ENCODE results near the gene PTBP3.

The PTBP3 gene

DNA sequence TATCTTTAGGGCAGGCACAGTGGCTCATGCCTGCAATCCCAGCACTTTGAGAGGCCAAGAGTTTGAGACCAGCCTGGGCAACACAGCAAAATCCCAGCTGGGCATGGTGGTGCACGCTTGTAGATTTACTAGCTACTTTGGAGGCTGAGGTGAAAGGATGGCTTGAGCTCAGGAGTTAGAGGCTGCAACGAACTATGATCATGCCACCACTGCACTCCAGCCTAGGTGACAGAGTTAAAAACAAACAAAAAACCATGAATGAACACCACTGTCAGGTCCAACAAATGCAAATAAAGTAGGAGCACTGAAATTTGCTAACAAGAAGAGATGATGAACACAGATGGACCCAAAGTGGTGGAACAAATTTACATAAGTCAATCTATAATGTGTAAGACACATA is 4.9 kb downstream of the PTBP3 start:
- no peak overlapping the region for H2AFZ ChIP-seq (ENCODE audit: low read length)
- H3K79me2 ChIP-seq (ENCODE audit: insufficient read depth, low read length): peaks cover 91% of the 10 kb centered on the region
- H3K9ac ChIP-seq (ENCODE audit: low read length): no peak overlapping the region
- H3K9me2 ChIP-seq (ENCODE audit: low read depth, low read length): no peaks in the 10 kb centered on the region
- H3F3A ChIP-seq (ENCODE audit: insufficient read depth, low read length): no peaks in the 10 kb centered on the region
- TF ChIP-seq EZH2 (IDR thresholded peaks at IDR 0.05; ENCODE audit: borderline replicate concordance, low read length): no peak
- TF ChIP-seq, protein P1, sequence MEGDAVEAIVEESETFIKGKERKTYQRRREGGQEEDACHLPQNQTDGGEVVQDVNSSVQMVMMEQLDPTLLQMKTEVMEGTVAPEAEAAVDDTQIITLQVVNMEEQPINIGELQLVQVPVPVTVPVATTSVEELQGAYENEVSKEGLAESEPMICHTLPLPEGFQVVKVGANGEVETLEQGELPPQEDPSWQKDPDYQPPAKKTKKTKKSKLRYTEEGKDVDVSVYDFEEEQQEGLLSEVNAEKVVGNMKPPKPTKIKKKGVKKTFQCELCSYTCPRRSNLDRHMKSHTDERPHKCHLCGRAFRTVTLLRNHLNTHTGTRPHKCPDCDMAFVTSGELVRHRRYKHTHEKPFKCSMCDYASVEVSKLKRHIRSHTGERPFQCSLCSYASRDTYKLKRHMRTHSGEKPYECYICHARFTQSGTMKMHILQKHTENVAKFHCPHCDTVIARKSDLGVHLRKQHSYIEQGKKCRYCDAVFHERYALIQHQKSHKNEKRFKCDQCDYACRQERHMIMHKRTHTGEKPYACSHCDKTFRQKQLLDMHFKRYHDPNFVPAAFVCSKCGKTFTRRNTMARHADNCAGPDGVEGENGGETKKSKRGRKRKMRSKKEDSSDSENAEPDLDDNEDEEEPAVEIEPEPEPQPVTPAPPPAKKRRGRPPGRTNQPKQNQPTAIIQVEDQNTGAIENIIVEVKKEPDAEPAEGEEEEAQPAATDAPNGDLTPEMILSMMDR (IDR thresholded peaks at IDR 0.05; ENCODE audit: low read length): no peak
- H3K4me3 ChIP-seq (ENCODE audit: low read depth, low read length, poor library complexity, severe bottlenecking): no peak overlapping the region
- H3K4me1 ChIP-seq (ENCODE audit: insufficient read depth, low read length, severe bottlenecking): peaks cover 69% of the 10 kb centered on the region
- peak overlapping the region; percentile 8 for H3K27ac ChIP-seq (ENCODE audit: low read depth, low read length, poor library complexity, severe bottlenecking)
- no peaks in the 10 kb centered on the region for H3K9me3 ChIP-seq (ENCODE audit: low read length)
- H4K20me1 ChIP-seq (ENCODE audit: insufficient read depth, low read length): no peaks in the 10 kb centered on the region
- H3K27me3 ChIP-seq (ENCODE audit: insufficient read depth, low read length): no peaks in the 10 kb centered on the region
- H3K4me2 ChIP-seq (ENCODE audit: low read length): no peak overlapping the region; the same call in 1 of the 2 replicates
- peaks cover 12% of the 10 kb centered on the region for H3K36me3 ChIP-seq (ENCODE audit: insufficient read depth, low read length)

DNA sequence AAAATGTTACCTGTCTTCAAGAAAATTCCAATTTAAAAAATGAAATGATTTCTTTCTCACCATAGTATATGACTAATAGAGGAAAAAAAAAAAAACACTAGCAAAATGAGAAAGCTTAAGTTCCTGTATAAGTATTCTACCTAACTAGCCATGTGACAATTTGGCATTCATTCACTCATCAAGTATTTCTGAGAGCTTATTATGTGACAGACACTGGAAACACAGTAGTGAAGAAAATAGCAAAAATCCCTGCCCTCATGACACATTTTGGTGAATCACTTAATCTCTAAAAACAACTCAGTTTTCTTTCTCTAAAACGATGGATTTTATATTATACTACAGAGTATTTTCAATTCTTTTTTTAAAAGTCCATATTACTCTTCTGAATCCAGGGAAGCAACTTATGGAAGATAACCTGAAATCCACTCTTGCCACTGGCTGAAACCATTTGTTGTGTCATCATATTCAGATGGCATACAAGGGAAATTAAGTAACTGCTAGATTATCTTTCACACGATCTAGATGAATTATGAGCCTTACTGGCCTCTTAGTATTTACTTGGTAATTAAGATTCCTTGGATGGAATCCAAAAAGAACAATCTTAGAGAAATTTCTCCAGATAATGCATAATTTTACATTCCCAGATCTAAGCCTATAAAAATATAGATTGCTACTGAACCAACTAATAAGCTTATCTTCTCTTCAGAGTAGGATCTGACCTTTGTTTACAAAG is 5.5 kb downstream of the PTBP3 start:
- Histone ChIP-seq H3K4me2 (ENCODE audit: low read length) (no peak overlapping the region; the same call in 1 of the 2 replicates), H3K4me1 (ENCODE audit: insufficient read depth, low read length, severe bottlenecking) (peaks cover 70% of the 10 kb centered on the region), H4K20me1 (ENCODE audit: insufficient read depth, low read length) (no peaks in the 10 kb centered on the region), H3K9me2 (ENCODE audit: low read depth, low read length) (no peaks in the 10 kb centered on the region), H3K79me2 (ENCODE audit: insufficient read depth, low read length) (peaks cover 98% of the 10 kb centered on the region), H2AFZ (ENCODE audit: low read length) (no peak overlapping the region), H3K27ac (ENCODE audit: low read depth, low read length, poor library complexity, severe bottlenecking) (peak overlapping the region; percentile 8), H3K4me3 (ENCODE audit: low read depth, low read length, poor library complexity, severe bottlenecking) (no peak overlapping the region), H3K36me3 (ENCODE audit: insufficient read depth, low read length) (peaks cover 19% of the 10 kb centered on the region), H3K9ac (ENCODE audit: low read length) (no peak overlapping the region), H3F3A (ENCODE audit: insufficient read depth, low read length) (no peaks in the 10 kb centered on the region), H3K27me3 (ENCODE audit: insufficient read depth, low read length) (no peaks in the 10 kb centered on the region), H3K9me3 (ENCODE audit: low read length) (no peaks in the 10 kb centered on the region)
- TF ChIP-seq, protein P1 (IDR thresholded peaks at IDR 0.05; ENCODE audit: low read length): no peak
- no peak for TF ChIP-seq EZH2 (IDR thresholded peaks at IDR 0.05; ENCODE audit: borderline replicate concordance, low read length)

DNA sequence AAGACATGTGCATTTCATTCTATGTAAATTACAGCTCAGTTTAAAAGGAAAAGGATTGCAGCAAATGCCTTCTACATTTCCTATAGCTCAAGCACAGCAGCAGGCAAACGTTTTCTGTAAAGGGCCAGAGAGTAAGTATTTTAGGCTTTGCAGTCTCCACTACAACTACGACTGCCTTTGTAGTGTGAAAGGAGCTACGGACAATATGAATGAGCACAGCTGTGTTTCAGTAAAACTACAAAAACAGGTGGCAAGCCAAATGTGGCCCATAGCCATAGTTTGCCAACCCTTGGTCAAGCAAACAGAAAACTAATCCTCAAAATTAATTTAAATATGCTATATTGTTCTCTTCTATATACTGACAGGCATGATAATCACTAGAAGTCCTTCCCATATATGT is 7.2 kb downstream of the PTBP3 start:
- H3K4me3 ChIP-seq (ENCODE audit: low read depth, low read length, poor library complexity, severe bottlenecking): no peak overlapping the region
- peak overlapping the region; percentile 82 for H3K27ac ChIP-seq (ENCODE audit: low read depth, low read length, poor library complexity, severe bottlenecking)

More for the DNA sequence above, 7.2 kb downstream of the PTBP3 start:
- Histone ChIP-seq H3K4me1 (ENCODE audit: insufficient read depth, low read length, severe bottlenecking) (peaks cover 64% of the 10 kb centered on the region), H3K79me2 (ENCODE audit: insufficient read depth, low read length) (peaks cover 98% of the 10 kb centered on the region), H3F3A (ENCODE audit: insufficient read depth, low read length) (no peaks in the 10 kb centered on the region), H4K20me1 (ENCODE audit: insufficient read depth, low read length) (no peaks in the 10 kb centered on the region), H3K4me2 (ENCODE audit: low read length) (peak overlapping the region; percentile 20; the same call in 1 of the 2 replicates), H2AFZ (ENCODE audit: low read length) (no peak overlapping the region), H3K36me3 (ENCODE audit: insufficient read depth, low read length) (peaks cover 27% of the 10 kb centered on the region), H3K9me2 (ENCODE audit: low read depth, low read length) (no peaks in the 10 kb centered on the region), H3K9ac (ENCODE audit: low read length) (no peak overlapping the region), H3K9me3 (ENCODE audit: low read length) (no peaks in the 10 kb centered on the region), H3K27me3 (ENCODE audit: insufficient read depth, low read length) (no peaks in the 10 kb centered on the region)
- no peak for TF ChIP-seq EZH2 (IDR thresholded peaks at IDR 0.05; ENCODE audit: borderline replicate concordance, low read length)
- TF ChIP-seq, protein P1 (IDR thresholded peaks at IDR 0.05; ENCODE audit: low read length): no peak
